ENCODE results near the gene SLC1A7.

- TF ChIP-seq, protein P1, sequence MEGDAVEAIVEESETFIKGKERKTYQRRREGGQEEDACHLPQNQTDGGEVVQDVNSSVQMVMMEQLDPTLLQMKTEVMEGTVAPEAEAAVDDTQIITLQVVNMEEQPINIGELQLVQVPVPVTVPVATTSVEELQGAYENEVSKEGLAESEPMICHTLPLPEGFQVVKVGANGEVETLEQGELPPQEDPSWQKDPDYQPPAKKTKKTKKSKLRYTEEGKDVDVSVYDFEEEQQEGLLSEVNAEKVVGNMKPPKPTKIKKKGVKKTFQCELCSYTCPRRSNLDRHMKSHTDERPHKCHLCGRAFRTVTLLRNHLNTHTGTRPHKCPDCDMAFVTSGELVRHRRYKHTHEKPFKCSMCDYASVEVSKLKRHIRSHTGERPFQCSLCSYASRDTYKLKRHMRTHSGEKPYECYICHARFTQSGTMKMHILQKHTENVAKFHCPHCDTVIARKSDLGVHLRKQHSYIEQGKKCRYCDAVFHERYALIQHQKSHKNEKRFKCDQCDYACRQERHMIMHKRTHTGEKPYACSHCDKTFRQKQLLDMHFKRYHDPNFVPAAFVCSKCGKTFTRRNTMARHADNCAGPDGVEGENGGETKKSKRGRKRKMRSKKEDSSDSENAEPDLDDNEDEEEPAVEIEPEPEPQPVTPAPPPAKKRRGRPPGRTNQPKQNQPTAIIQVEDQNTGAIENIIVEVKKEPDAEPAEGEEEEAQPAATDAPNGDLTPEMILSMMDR (IDR thresholded peaks at IDR 0.05), result no peak
- no peak for TF ChIP-seq EZH2 (IDR thresholded peaks at IDR 0.05; ENCODE audit: borderline replicate concordance, insufficient read depth, low read depth, low read length, poor library complexity, severe bottlenecking)
Observed at GRCh38 chr1:53073868-53074311, 68.5 kb downstream of the SLC1A7 start.
